HG02798 (cell line): Measurements from ENCODE around the gene SOCS3.

ENCODE experiments used
- ATAC-seq: cut with Tn5 transposase; IDR thresholded peaks from one replicate; pipeline ENCODE4 v1.9.1; 2021; ENCODE audit warnings: mild to moderate bottlenecking; ENCODE audit not compliant: unreplicated experiment, poor library complexity

The SOCS3 gene

DNA sequence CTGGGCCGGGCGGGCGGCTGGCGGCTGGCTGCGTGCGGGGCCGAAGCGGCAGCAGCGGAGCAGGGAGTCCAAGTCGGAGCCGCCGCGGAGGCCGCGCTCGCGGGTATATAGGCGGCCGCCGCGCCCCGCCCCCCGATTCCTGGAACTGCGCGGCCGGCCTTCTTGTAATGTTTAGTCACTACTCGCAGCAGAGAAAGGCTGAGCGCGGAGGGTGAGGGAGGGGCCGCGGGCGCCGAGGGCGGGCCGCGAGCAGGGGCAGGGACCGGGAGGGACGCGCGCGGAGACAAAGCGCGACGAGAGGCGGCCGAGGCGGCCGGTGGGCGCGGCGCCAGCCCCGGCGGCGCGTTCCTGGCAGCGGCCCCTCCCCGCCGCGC, at the start of gene SOCS3:
Gene SOCS3 (minus strand): TSS at position 81 of the 374 bp plus-strand sequence. CDS start 982 bp downstream, outside the sequence.
- peak; percentile 65 for ATAC-seq

GRCh38 chr17:78409191-78409928, 49.5 kb upstream of the SOCS3 start:
- no peak for ATAC-seq

- no peak for ATAC-seq
These were observed 48.7 kb upstream of the SOCS3 start for GRCh38 chr17:78408476-78409050.

DNA sequence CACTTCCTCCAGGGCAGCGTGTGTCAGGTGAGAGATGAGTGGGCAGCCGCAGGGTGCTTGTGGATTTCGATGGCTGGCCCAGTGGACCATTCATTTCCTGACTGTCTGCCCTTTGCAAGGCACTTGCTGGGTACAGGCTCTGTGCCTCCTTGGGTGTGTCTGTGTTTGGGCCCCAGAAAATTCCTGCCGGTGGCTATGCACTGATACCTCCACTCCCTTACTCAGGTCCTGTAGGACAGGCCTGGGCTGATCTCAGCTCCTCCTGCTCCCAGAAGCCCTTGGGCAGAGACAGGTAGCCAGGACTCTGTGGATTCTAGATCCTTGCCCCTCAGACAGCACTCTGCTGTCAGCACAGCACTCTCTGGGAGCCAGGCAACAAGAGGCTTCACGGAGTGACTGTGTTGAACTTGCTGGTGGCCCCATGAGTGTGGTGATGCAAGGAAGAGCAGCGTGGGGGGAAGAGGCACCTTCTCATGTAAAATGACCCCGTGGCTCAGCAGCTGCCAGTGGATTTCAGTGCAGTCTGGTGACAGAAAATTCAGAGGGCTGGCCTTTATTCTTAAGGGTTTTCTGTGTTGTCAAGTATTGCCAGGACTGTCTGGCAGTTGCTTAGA, 47.6 kb upstream of the SOCS3 start:
- no peak for ATAC-seq

DNA sequence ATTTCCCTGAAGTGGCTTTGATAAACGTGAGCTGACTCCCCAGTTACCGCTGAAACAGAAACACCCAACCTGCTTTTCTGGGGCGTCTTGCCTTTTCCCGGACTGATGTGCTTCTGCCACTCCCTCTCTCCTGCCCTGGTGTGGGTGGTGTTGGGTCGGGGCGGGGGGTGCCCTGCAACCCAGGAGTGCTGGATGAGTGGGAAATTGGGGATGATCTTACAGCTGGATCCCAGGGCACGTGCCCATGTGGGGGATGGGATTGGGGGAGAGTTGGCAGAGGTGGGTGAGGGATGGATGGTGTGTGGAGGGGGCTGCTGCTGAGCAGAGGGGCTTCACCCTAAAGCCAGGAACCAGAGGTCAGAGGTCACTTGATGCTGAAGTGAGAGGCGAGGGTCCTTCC, 47.0 kb upstream of the SOCS3 start:
- ATAC-seq, result no peak

GRCh38 chr17:78406396-78406795, 46.5 kb upstream of the SOCS3 start:
- ATAC-seq, result no peak

DNA sequence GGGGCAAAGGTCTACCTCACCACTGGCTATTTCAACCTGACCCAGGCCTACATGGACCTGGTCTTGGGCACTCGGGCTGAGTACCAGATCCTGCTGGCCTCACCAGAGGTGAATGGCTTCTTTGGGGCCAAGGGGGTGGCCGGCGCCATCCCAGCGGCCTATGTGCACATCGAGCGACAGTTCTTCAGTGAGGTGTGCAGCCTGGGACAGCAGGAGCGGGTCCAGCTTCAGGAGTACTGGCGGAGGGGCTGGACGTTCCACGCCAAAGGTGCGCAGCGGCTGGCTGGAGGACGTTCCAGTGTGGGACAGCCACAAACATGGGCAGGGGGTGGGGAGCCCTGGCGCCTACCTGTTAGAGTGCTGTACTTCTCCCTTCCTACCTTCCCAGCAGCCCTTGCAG, 43.9 kb upstream of the SOCS3 start:
- ATAC-seq, result no peak

DNA sequence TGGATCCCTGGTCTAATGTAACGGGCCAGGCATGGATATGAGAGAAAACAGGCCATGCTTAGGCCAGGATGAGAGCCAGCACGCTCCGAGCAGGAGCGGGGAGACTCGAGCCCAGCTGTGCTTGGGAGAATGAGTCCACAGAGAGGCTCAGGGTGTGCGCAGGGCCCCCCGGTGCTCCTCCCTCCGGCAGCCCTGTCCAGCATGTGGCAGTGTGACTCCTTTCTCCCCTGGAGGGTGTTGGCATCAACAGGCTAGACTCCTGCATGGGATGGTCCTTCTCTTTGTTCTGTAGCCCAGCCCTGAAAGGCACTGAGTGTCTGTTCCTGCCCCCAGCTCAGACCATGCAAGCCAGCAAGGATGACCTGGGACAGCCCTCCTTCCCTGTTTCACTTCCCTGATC, 42.0 kb upstream of the SOCS3 start:
- ATAC-seq, result no peak

DNA sequence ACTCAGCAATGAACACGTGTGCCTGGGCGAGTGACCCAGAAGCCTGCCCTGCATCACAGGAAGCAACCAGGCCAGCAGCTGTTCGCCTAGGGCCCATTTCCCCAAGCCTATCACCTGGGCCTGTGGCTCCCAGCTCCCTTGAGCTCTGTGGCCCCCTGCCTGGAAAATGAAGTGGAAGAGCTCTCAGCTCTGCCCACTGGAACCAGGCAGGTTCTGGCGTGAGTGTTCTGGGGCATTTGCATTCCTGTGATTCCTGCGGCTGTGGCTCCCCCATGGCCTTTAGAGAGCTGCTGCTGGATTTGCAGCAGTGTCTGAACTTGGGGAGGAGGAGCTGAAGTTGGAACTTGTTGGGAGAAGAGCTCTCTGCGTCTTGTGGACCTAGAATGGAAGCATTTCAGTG, 41.4 kb upstream of the SOCS3 start:
- no peak for ATAC-seq

DNA sequence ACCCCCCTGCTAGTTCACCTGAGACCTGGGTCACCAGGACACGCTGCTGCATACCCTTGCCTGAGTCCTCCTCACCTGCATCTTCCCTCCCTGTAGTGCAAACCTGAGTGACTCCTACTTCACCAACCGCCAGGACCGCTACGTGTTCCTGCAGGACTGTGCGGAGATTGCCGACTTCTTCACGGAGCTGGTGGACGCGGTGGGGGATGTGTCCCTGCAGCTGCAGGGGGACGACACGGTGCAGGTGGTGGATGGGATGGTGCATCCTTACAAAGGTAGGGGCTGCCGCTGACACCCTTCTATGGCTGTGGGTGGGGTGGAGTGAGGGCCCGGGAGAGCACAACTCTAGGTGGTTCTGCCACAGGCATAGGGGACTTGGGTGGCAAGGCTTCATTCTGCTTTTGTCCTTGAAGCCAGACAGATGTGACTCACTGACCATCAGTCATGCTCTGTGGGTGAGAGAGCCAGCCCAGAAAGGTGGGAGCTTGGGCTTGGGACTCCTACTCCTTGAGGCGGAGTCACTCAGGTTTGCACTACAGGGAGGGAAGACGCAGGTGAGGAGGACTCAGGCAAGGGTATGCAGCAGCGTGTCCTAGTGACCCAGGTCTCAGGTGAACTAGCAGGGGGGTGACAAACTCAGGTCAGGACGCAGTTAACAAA, 40.8 kb upstream of the SOCS3 start:
- ATAC-seq, result no peak

DNA sequence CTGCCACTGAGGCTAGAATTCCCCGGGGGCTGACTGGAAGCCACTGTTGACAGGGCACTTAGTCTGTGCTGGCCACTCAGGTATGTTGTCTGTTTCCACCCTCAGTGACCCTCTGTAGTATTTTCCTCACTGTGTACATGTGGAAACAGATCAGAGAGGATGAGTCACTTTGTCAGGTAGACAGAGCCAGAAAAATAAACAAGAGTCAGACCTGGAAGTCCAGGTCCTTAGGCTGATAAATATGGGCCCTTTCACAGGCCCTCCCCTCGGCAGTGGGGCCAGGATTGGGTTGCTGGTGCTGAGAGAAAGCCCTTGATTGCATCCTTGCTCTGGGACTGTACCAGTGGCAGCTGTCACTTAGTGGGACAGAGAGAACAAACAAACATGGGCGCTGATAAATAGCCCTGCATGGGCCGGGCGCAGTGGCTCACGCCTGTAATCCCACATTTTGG, 39.8 kb upstream of the SOCS3 start:
- no peak for ATAC-seq

DNA sequence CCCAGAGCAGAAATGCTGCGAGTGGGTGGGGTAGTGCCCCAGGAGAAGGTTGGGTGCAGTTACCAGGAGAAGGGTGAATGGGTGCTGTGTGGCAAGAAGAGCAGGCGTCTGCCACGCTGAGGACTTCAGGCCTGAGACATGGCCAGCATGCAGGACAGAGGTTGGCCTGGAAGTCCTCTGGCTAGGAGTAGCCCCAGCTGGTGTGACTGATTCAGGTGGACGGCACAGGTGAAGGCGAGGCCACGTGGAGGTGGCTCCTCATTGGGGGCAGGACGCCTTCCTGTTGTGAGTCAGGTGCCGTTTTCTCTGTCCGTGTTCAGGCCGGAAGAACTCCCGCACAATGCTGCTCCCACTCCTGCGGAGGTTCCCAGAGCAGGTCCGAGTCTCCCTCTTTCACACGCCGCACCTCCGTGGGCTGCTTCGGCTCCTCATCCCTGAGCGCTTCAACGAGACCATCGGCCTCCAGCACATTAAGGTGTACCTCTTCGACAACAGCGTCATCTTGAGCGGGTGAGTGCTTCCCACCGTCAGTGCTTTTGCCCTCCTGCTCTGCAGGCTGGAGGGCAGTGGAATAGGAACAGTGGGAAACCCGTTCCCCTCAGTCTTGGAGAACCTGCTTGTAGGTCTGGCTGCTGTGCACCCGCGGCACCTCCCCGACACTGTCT, 39.3 kb upstream of the SOCS3 start:
- no peak for ATAC-seq

GRCh38 chr17:78398390-78398789, 38.5 kb upstream of the SOCS3 start:
- ATAC-seq, result no peak

DNA sequence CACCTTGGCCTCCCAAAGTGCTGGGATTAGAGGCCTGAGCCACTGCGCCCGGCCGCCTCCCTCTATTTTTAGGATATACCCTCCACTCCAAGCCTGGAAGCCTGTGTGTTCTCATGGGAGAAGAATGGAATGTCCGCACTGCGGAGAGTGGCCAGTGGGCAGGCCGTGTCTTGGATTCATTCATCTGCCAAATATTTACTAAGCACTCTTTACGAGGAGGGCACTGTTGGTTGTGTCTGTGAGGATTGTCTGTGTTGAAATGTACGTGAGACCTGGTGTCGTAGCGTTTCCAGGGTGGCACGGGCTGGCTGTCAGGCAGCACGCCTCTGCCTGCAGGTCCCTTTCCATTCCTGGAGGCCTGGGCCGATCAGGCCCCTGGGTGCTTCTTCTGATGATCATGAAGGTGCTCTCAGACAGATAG, 37.8 kb upstream of the SOCS3 start:
- no peak for ATAC-seq

DNA sequence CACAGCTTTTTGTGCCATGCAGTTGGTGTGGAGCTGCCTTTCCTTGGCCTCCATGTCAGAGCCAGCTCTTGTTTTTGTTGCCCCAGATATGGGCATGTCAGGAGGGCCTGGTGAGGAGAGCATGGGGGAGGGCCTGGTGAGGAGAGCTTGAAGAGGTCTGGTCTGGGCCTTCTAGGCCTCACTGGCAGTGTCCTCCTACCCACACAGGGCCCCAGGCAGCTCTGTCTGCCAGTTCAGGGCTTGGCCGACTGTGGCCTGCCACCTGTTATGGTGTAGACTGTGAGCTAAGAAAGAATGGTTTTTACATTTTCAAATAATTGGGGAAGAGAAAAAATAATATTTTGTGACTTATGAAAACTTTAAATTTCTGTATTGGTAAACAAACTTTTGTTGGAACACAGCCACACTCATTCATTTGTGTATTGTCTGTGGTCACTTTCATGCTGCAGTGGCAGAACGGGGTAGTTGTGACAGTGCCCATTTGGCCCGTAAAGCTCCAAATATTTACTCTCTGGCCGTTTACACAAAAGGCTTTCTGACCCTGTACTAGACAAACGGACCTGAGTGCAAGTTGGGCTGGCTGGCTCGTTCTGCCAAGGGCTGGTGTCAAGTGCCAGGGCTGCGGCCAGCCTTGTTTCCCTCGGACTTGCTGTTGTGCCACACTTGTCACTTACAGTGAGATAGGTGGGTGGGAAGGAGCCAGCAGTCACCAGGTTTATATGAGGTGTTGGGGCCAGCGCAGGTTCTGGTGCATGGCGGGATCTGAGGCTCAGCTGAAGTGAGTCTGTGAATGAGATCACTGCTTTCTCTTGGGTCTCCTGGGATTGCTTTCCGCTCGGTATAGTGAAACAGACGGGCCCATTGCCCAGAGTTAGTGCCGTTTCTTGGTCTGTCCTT, 36.8 kb upstream of the SOCS3 start:
- no peak for ATAC-seq

- no peak for ATAC-seq
These were observed 35.3 kb upstream of the SOCS3 start for GRCh38 chr17:78395155-78395554.

- no peak for ATAC-seq
These were observed 34.3 kb upstream of the SOCS3 start for GRCh38 chr17:78394209-78394608.

- ATAC-seq, result no peak
These were observed 33.7 kb upstream of the SOCS3 start for GRCh38 chr17:78393575-78393974.

- no peak for ATAC-seq
These were observed 32.4 kb upstream of the SOCS3 start for GRCh38 chr17:78392295-78392694.

DNA sequence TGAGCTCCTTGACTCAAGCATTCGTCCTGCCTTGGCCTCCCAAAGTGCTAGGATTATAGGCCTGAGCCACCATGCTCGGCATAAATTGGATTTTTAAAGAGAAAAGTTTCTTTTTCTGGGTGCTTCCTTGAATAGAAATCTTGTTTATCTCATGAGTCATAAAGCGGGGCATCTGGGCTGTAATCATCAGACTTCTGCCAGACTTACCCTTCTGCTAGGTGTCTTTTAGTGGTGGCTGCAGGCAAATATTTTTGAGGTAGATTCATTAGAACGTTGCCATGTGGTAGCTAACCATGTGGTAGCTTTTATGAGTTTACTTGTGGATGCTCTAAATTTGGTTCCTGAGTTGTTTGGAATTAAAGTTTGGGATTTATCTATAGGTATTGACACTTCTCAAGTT, 32.0 kb upstream of the SOCS3 start:
- ATAC-seq, result no peak
